GM12878 (cell line): ENCODE results near the gene HNMT. TPM values are rescaled to one million over a fixed set of nuclear protein-coding genes. Genes with fewer than 3 reads are reported as not detected.
A peak's percentile ranks its signal among the peaks of the same experiment; 100 is the strongest.

ENCODE experiments used
- CREB1 ChIP-seq: IDR thresholded peaks from 2 replicates; pipeline ENCODE4 v1.6.1; 2012; ENCODE audit warnings: low read depth, mild to moderate bottlenecking, inconsistent platforms
- EGR1 ChIP-seq, 2 experiments: IDR thresholded peaks; 1 replicate in 1 of 2; 2 replicates in 1 of 2; pipeline ENCODE4 v1.6.1; 2011 to 2012; ENCODE audit warnings: low read depth in 2 of 2, low read length in 2 of 2, borderline replicate concordance in 1 of 2, mild to moderate bottlenecking in 1 of 2, moderate library complexity in 1 of 2
- HCFC1 ChIP-seq: fragments of 150-350 bp; IDR thresholded peaks from 2 replicates; pipeline ENCODE4 v1.6.1; 2014; ENCODE audit warnings: low read length
- HDGF ChIP-seq: fragments of 450-650 bp; IDR thresholded peaks from 2 replicates; pipeline ENCODE4 v1.6.1; 2016; ENCODE audit warnings: antibody characterized with exemption
- IRF3 ChIP-seq: fragments of 450-650 bp; IDR thresholded peaks from 2 replicates; pipeline ENCODE4 v1.6.1; 2014; ENCODE audit warnings: mild to moderate bottlenecking
- IRF4 ChIP-seq: IDR thresholded peaks from 2 replicates; pipeline ENCODE4 v1.6.1; 2011; ENCODE audit warnings: low read depth, low read length
- RB1 ChIP-seq: fragments of 450-650 bp; formaldehyde crosslinking; IDR thresholded peaks from 2 replicates; pipeline ENCODE4 v1.6.1; 2017; ENCODE audit warnings: mild to moderate bottlenecking, borderline replicate concordance
- RELB ChIP-seq: fragments of 450-650 bp; IDR thresholded peaks from 2 replicates; pipeline ENCODE4 v1.6.1; 2017; ENCODE audit warnings: low read depth, mild to moderate bottlenecking, moderate library complexity
- SP1 ChIP-seq: IDR thresholded peaks from one replicate; pipeline ENCODE4 v1.6.1; 2011; ENCODE audit warnings: low read depth, low read length
- TCF3 ChIP-seq: IDR thresholded peaks from 2 replicates; pipeline ENCODE4 v1.6.1; 2012; ENCODE audit warnings: low read depth, mild to moderate bottlenecking, low read length, borderline replicate concordance; ENCODE audit not compliant: insufficient read depth
- ZBTB40 ChIP-seq: fragments of 450-650 bp; IDR thresholded peaks from 2 replicates; pipeline ENCODE4 v1.6.1; 2016; ENCODE audit warnings: mild to moderate bottlenecking, moderate library complexity, borderline replicate concordance
- polyA plus RNA-seq, 11 experiments: library from polyadenylated mRNA; depleted of rRNA in 4 of 11; unstranded in 6 of 11; stranded (reverse) in 5 of 11; fragments of >200 nt; fragmentation: Nextera tagmentation in 4 of 11; fragmentation: Illumina TruSeq in 1 of 11; extraction: Ambion mirVana in 4 of 11; extraction: Trizol in 1 of 11; gene quantifications; 1 replicate in 1 of 11; 2 replicates in 10 of 11; pipeline versions ENCODE4 v1.2.1 to v1.2.3, GENCODE V29; 2011 to 2016; ENCODE audit warnings: inconsistent platforms in 2 of 11, missing spikeins in 2 of 11, low read depth in 1 of 11
- total RNA-seq, 4 experiments: library from RNA; depleted of rRNA in 3 of 4; stranded (reverse); fragments of >200 nt in 3 of 4; fragmentation: Illumina TruSeq in 1 of 4; extraction: Trizol in 1 of 4; gene quantifications; 2 replicates each; pipeline versions ENCODE4 v1.2.1 to v1.2.3, GENCODE V29; 2013 to 2021
- TF ChIP-seq, protein P1 (sequence below): IDR thresholded peaks from 2 replicates; pipeline ENCODE4 v1.6.1; 2012; ENCODE audit warnings: mild to moderate bottlenecking, low read depth, low read length
- TF ChIP-seq, protein P2 (sequence below): fragments of 150-350 bp; IDR thresholded peaks from 2 replicates; pipeline ENCODE4 v1.6.1; 2014; ENCODE audit warnings: mild to moderate bottlenecking, low read depth, low read length
- TF ChIP-seq, protein P3 (sequence below): fragments of 450-650 bp; IDR thresholded peaks from 2 replicates; pipeline ENCODE4 v1.6.1; 2016; ENCODE audit warnings: mild to moderate bottlenecking

HNMT gene
- total and polyA plus RNA-seq, 10 of the 15 experiments (the other 5 are each of a cell fraction or from before 2014, with no cell fraction given): not detected

GRCh38 chr2:138030459-138030858 is 66.2 kb downstream of the HNMT start (continued):
- TF ChIP-seq ZBTB40 (no peak), SP1 (no peak), IRF3 (no peak), RB1 (no peak), CREB1 (no peak), HDGF (no peak), EGR1 (IDR thresholded peaks at IDR 0.05; ENCODE audit: borderline replicate concordance in 1 of 2, low read depth in 2 of 2, low read length in 2 of 2) (no peak), IRF4 (0 out of 2 replicates have a peak, but pooled peaks have one; percentile 29), TCF3 (no peak), HCFC1 (no peak), RELB (peak; percentile 58; the same call in 1 of the 2 replicates)
- TF ChIP-seq, protein P1, sequence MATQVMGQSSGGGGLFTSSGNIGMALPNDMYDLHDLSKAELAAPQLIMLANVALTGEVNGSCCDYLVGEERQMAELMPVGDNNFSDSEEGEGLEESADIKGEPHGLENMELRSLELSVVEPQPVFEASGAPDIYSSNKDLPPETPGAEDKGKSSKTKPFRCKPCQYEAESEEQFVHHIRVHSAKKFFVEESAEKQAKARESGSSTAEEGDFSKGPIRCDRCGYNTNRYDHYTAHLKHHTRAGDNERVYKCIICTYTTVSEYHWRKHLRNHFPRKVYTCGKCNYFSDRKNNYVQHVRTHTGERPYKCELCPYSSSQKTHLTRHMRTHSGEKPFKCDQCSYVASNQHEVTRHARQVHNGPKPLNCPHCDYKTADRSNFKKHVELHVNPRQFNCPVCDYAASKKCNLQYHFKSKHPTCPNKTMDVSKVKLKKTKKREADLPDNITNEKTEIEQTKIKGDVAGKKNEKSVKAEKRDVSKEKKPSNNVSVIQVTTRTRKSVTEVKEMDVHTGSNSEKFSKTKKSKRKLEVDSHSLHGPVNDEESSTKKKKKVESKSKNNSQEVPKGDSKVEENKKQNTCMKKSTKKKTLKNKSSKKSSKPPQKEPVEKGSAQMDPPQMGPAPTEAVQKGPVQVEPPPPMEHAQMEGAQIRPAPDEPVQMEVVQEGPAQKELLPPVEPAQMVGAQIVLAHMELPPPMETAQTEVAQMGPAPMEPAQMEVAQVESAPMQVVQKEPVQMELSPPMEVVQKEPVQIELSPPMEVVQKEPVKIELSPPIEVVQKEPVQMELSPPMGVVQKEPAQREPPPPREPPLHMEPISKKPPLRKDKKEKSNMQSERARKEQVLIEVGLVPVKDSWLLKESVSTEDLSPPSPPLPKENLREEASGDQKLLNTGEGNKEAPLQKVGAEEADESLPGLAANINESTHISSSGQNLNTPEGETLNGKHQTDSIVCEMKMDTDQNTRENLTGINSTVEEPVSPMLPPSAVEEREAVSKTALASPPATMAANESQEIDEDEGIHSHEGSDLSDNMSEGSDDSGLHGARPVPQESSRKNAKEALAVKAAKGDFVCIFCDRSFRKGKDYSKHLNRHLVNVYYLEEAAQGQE: no peak
- TF ChIP-seq, protein P2, sequence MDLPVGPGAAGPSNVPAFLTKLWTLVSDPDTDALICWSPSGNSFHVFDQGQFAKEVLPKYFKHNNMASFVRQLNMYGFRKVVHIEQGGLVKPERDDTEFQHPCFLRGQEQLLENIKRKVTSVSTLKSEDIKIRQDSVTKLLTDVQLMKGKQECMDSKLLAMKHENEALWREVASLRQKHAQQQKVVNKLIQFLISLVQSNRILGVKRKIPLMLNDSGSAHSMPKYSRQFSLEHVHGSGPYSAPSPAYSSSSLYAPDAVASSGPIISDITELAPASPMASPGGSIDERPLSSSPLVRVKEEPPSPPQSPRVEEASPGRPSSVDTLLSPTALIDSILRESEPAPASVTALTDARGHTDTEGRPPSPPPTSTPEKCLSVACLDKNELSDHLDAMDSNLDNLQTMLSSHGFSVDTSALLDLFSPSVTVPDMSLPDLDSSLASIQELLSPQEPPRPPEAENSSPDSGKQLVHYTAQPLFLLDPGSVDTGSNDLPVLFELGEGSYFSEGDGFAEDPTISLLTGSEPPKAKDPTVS: no peak
- TF ChIP-seq, protein P3, sequence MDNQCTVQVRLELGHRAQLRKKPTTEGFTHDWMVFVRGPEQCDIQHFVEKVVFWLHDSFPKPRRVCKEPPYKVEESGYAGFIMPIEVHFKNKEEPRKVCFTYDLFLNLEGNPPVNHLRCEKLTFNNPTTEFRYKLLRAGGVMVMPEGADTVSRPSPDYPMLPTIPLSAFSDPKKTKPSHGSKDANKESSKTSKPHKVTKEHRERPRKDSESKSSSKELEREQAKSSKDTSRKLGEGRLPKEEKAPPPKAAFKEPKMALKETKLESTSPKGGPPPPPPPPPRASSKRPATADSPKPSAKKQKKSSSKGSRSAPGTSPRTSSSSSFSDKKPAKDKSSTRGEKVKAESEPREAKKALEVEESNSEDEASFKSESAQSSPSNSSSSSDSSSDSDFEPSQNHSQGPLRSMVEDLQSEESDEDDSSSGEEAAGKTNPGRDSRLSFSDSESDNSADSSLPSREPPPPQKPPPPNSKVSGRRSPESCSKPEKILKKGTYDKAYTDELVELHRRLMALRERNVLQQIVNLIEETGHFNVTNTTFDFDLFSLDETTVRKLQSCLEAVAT: no peak
- TF ChIP-seq, all 136 proteins: peak for 15
